A673 (cell line): ENCODE measurements around the gene EHMT1. TPM values are rescaled to one million over a fixed set of nuclear protein-coding genes. Genes with fewer than 3 reads are reported as not detected.

Experiments
- BruUV-seq: library from RNA; stranded (reverse); fragments of 400-500 nt; replicated peaks from 2 replicates; lab custom pipeline; 2021; lab: Mats Ljungman, UMichigan
- CTCF ChIA-PET: fragments of 300-600 bp; sonication (Branson Sonifier 250); formaldehyde crosslinking; loops from one replicate; lab custom pipeline; 2022; ENCODE audit warnings: antibody characterized with exemption; lab: Charles Lee
- POLR2A ChIA-PET: fragments of 300-600 bp; sonication (Branson Sonifier 250); formaldehyde crosslinking; loops from one replicate; lab custom pipeline; 2022; ENCODE audit warnings: antibody characterized with exemption; ENCODE audit not compliant: low non-redundant PET; lab: Charles Lee
- DNase-seq: peaks from one replicate; pipeline ENCODE4 v3.0.0-alpha.2; 2015; ENCODE audit warnings: low spot score
- H3K27ac ChIP-seq: fragments of 200-600 bp; sonication (generic); 2 replicates; pipeline ENCODE4 v1.5.1; 2016; ENCODE audit warnings: mixed run types, low read depth, mild to moderate bottlenecking, mixed read lengths, antibody characterized with exemption, low read length; ENCODE audit not compliant: poor library complexity, severe bottlenecking
- H3K27me3 ChIP-seq: fragments of 200-600 bp; sonication (generic); replicated peaks from 2 replicates; pipeline ENCODE4 v1.6.1; 2017; ENCODE audit warnings: mixed run types, low read depth, mild to moderate bottlenecking, mixed read lengths, antibody characterized with exemption, low read length; ENCODE audit not compliant: insufficient read depth, poor library complexity
- H3K36me3 ChIP-seq: fragments of 200-600 bp; sonication (generic); 2 replicates; pipeline ENCODE4 v1.6.1; 2016; ENCODE audit warnings: mixed run types, mild to moderate bottlenecking, mixed read lengths, antibody characterized with exemption, low read length; ENCODE audit not compliant: insufficient read depth, poor library complexity, severe bottlenecking
- H3K4me1 ChIP-seq: fragments of 200-600 bp; sonication (generic); 2 replicates; pipeline ENCODE4 v1.6.1; 2017; ENCODE audit warnings: mixed run types, mild to moderate bottlenecking, mixed read lengths, antibody characterized with exemption, low read length; ENCODE audit not compliant: insufficient read depth, poor library complexity, severe bottlenecking
- H3K4me3 ChIP-seq: fragments of 200-600 bp; sonication (generic); 2 replicates; pipeline ENCODE4 v1.5.1; 2016; ENCODE audit warnings: low read depth, mixed run types, mild to moderate bottlenecking, mixed read lengths, low read length; ENCODE audit not compliant: poor library complexity, severe bottlenecking
- H3K9me3 ChIP-seq: fragments of 200-600 bp; sonication (generic); 2 replicates; pipeline ENCODE4 v1.6.1; 2016; ENCODE audit warnings: mixed run types, low read depth, mild to moderate bottlenecking, mixed read lengths, antibody characterized with exemption, low read length; ENCODE audit not compliant: poor library complexity, severe bottlenecking
- EZH2 ChIP-seq: fragments of 200-600 bp; sonication (generic); IDR thresholded peaks from 2 replicates; pipeline ENCODE4 v1.6.1; 2017; ENCODE audit warnings: borderline replicate concordance, low read depth, mild to moderate bottlenecking, mixed read lengths, antibody characterized with exemption, low read length; ENCODE audit not compliant: poor library complexity, severe bottlenecking
- intact Hi-C: fragments of 100-400 bp; cut with micrococcal nuclease; formaldehyde crosslinking; loops from one replicate; pipeline ENCODE4 v1.10.0; 2022; ENCODE audit not compliant: unreplicated experiment
- total RNA-seq: library from RNA; stranded (reverse); gene quantifications from 2 replicates; pipeline ENCODE4 v1.2.3, GENCODE V29; 2021
- TF ChIP-seq, protein P1 (sequence below): fragments of 300-800, 200-600 bp; sonication (generic); conservative IDR thresholded peaks from 2 replicates; pipeline ENCODE4 v1.5.1; 2017; ENCODE audit warnings: low read depth, mild to moderate bottlenecking, antibody characterized with exemption, low read length, moderate library complexity, mixed read lengths

The EHMT1 gene
- total RNA-seq, 1 experiment from 2014 or later = 115 TPM

DNA sequence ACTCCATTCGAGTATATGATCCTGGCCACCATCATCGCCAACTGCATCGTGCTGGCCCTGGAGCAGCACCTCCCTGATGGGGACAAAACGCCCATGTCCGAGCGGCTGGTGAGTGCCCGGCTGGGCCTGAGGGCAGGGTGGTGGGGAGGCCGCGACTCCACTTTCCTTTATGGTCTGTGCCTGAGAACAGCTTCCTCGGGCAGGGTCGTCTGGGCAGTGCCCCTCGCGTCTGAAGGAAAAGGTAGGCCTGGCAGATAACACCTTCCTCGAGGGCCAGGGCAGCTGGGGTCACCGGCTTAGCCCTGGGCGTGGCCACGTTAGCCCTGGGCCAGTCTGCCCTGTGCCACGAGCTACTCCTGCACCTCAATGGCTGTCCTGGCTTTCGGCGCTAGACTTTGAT lies 260.2 kb downstream of the EHMT1 start:
- no TSS peak for BruUV-seq
- Histone ChIP-seq H3K9me3 (no peaks in the 10 kb centered on the region), H3K4me1 (no peaks in the 10 kb centered on the region), H3K36me3 (no peaks in the 10 kb centered on the region), H3K4me3 (no peak overlapping the region), H3K27me3 (peaks cover 11% of the 10 kb centered on the region), H3K27ac (no peak overlapping the region)
- DNase-seq = no peak
- intact Hi-C loops = no loop called here
- CTCF ChIA-PET = no interaction called here
- no peak for TF ChIP-seq EZH2
- TF ChIP-seq, protein P1, sequence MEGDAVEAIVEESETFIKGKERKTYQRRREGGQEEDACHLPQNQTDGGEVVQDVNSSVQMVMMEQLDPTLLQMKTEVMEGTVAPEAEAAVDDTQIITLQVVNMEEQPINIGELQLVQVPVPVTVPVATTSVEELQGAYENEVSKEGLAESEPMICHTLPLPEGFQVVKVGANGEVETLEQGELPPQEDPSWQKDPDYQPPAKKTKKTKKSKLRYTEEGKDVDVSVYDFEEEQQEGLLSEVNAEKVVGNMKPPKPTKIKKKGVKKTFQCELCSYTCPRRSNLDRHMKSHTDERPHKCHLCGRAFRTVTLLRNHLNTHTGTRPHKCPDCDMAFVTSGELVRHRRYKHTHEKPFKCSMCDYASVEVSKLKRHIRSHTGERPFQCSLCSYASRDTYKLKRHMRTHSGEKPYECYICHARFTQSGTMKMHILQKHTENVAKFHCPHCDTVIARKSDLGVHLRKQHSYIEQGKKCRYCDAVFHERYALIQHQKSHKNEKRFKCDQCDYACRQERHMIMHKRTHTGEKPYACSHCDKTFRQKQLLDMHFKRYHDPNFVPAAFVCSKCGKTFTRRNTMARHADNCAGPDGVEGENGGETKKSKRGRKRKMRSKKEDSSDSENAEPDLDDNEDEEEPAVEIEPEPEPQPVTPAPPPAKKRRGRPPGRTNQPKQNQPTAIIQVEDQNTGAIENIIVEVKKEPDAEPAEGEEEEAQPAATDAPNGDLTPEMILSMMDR = no peak
- POLR2A ChIA-PET = no interaction called here

DNA sequence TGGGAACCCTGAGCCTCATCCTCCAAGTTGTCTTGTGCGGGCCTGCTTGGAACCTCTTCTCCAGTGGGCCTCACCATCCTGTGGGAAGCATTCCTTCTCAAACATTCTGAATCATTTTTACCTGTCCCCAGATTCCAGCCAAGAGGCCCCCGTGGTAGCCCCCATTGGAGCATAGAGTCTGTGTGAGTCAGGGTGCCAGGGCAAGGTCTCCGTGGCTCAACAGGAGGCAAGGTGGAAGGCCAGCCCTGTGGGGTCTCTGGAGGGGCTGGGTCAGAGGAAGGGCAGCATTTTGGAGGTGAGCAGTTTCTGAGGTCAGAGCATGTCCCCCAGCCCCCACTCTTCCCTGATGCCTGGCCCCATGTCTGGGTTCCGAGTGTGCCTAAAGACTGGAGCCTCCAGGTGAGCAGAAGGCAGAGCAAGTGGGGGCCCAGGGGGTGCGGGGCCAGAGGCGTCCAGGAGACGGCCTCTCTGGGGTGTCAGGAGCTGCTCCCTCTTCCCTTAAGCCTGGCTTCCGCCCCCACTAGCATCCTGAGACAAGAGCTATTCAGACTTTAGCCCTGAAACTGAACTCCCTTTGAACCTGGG lies 260.9 kb downstream of the EHMT1 start:
- POLR2A ChIA-PET = no interaction called here
- intact Hi-C loops = no loop called here
- TF ChIP-seq EZH2 = no peak
- TF ChIP-seq, protein P1 = no peak
- Histone ChIP-seq H3K27ac (no peak overlapping the region), H3K36me3 (no peaks in the 10 kb centered on the region), H3K4me3 (no peak overlapping the region), H3K27me3 (peaks cover 11% of the 10 kb centered on the region), H3K4me1 (no peaks in the 10 kb centered on the region), H3K9me3 (no peaks in the 10 kb centered on the region)
- no TSS peak for BruUV-seq
- DNase-seq = no peak
- CTCF ChIA-PET = no interaction called here

DNA sequence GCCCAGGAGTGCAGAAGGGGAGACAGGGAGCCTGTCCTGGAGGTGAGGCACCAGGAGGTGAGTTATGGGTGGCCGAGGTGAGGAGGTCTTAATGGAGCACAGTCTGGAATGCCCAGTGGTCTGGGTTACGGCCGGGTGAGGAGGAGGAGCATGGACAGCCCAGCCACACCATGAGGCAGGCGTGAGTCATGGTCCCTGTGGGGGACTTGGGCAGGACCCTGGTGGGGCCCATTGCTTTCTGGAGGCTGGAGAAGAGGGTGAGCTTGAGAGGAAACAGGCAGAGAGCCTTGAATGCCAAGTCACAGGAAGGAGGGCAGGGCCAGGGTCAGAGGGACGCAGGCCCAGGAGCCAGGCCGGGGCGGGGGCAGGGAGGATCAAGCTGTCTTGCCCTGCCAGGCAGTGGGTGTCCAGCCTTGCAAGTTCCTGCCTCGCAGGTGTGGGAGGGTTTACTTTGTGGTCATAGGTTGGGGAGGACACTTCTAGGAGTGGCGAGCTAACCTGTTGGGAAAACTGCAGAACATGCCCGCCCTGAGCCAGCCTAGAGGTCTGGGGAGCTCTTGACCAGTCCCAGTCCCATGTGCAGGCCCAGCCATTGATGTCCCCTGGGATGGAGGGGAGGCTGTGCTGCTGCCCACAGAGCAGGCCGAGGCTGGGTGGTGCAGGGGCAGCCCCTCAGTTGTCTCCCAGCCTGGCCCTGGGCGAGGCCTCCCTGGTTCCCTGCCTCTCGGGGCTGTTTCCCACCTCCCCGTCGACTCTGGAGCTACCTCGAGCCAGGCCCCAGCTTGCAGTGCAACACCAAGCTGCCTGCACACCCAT lies 261.6 kb downstream of the EHMT1 start:
- no TSS peak for BruUV-seq
- ChIA-PET CTCF (no interaction called here), POLR2A (no interaction called here)
- intact Hi-C loops = no loop called here
- Histone ChIP-seq H3K36me3 (no peaks in the 10 kb centered on the region), H3K9me3 (no peaks in the 10 kb centered on the region), H3K27me3 (peaks cover 11% of the 10 kb centered on the region), H3K4me1 (no peaks in the 10 kb centered on the region), H3K27ac (no peak overlapping the region), H3K4me3 (no peak overlapping the region)
- DNase-seq = no peak
- TF ChIP-seq, protein P1 = no peak
- no peak for TF ChIP-seq EZH2
